Osteoblast (primary cell): Measurements from ENCODE around the gene A1BG. TPM values are rescaled to one million over a fixed set of nuclear protein-coding genes. Genes with fewer than 3 reads are reported as not detected.

ENCODE experiments used
- DNase-seq: peaks from one replicate; pipeline ENCODE4 v3.0.0; 2011; ENCODE audit warnings: low spot score, mixed read lengths; ENCODE audit not compliant: insufficient read length; ENCODE audit errors: missing footprints
- H2AFZ ChIP-seq: 2 replicates; pipeline ENCODE4 v1.6.0; 2011; ENCODE audit warnings: mild to moderate bottlenecking, low read length
- H3K27ac ChIP-seq: 2 replicates; pipeline ENCODE4 v1.5.1; 2011; ENCODE audit warnings: mild to moderate bottlenecking, low read depth, low read length, moderate library complexity
- H3K27me3 ChIP-seq: 2 replicates; pipeline ENCODE4 v1.6.0; 2012; ENCODE audit warnings: mild to moderate bottlenecking, control low read depth, inconsistent platforms, low read length, moderate library complexity; ENCODE audit not compliant: insufficient read depth
- H3K36me3 ChIP-seq: 2 replicates; pipeline ENCODE4 v1.5.1; 2011; ENCODE audit warnings: mild to moderate bottlenecking, low read length, control low read depth, moderate library complexity; ENCODE audit not compliant: insufficient read depth
- H3K4me1 ChIP-seq: 2 replicates; pipeline ENCODE4 v1.5.1; 2011; ENCODE audit warnings: mild to moderate bottlenecking, low read length, control low read depth, moderate library complexity; ENCODE audit not compliant: insufficient read depth
- H3K4me2 ChIP-seq: 2 replicates; pipeline ENCODE4 v1.6.0; 2011; ENCODE audit warnings: mild to moderate bottlenecking, low read length; ENCODE audit not compliant: insufficient read depth
- H3K4me3 ChIP-seq: fragments of 200-600 bp; sonication (generic); 3 replicates; pipeline ENCODE4 v1.5.1; 2012; ENCODE audit warnings: mild to moderate bottlenecking, low read length, inconsistent platforms; ENCODE audit not compliant: insufficient read depth
- H3K79me2 ChIP-seq: 2 replicates; pipeline ENCODE4 v1.6.0; 2012; ENCODE audit warnings: mild to moderate bottlenecking, low read length, control low read depth, inconsistent platforms; ENCODE audit not compliant: insufficient read depth
- H3K9me3 ChIP-seq: 2 replicates; pipeline ENCODE4 v1.5.1; 2011; ENCODE audit warnings: low read depth, low read length, control low read depth
- H4K20me1 ChIP-seq: 2 replicates; pipeline ENCODE4 v1.6.0; 2012; ENCODE audit warnings: mild to moderate bottlenecking, low read length, control low read depth; ENCODE audit not compliant: insufficient read depth
- total RNA-seq: library from RNA; depleted of rRNA; stranded (reverse); fragments of >200 nt; gene quantifications from 2 replicates; pipeline ENCODE4 v1.2.3, GENCODE V29; 2012
- TF ChIP-seq, protein P1 (sequence below): IDR thresholded peaks from 2 replicates; pipeline ENCODE4 v1.5.1; 2011; ENCODE audit warnings: mild to moderate bottlenecking, low read depth, low read length, moderate library complexity; ENCODE audit errors: extremely low read depth

A1BG gene
- total RNA-seq, 1 donor = 1.1 TPM

DNA sequence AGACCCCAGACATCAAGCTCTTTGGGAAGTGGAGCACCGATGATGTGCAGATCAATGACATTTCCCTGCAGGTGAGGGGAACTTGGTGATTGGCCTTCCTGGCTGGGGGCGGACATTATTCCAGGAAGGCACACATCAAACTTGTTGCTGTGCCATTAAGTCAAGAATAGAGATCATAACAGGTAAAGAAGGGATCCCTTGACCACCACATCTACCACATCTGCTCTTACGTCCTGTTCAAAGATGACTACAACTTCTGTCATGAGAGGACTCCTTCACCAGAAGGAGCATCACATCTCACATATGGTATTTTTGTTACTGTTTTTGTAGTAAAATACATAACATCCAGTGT is 34.9 kb upstream of the A1BG start:
- DNase-seq = no peak
- Histone ChIP-seq H3K4me2 (peak overlapping the region; percentile 100), H3K9me3 (no peaks in the 10 kb centered on the region), H3K36me3 (peaks cover 38% of the 10 kb centered on the region), H3K79me2 (peaks cover 55% of the 10 kb centered on the region), H3K4me1 (peaks cover 18% of the 10 kb centered on the region), H3K4me3 (peak overlapping the region; percentile 99), H3K27me3 (no peaks in the 10 kb centered on the region), H4K20me1 (peaks cover 36% of the 10 kb centered on the region), H3K27ac (peak overlapping the region; percentile 95), H2AFZ (no peak overlapping the region)
- TF ChIP-seq, protein P1, sequence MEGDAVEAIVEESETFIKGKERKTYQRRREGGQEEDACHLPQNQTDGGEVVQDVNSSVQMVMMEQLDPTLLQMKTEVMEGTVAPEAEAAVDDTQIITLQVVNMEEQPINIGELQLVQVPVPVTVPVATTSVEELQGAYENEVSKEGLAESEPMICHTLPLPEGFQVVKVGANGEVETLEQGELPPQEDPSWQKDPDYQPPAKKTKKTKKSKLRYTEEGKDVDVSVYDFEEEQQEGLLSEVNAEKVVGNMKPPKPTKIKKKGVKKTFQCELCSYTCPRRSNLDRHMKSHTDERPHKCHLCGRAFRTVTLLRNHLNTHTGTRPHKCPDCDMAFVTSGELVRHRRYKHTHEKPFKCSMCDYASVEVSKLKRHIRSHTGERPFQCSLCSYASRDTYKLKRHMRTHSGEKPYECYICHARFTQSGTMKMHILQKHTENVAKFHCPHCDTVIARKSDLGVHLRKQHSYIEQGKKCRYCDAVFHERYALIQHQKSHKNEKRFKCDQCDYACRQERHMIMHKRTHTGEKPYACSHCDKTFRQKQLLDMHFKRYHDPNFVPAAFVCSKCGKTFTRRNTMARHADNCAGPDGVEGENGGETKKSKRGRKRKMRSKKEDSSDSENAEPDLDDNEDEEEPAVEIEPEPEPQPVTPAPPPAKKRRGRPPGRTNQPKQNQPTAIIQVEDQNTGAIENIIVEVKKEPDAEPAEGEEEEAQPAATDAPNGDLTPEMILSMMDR = no peak

DNA sequence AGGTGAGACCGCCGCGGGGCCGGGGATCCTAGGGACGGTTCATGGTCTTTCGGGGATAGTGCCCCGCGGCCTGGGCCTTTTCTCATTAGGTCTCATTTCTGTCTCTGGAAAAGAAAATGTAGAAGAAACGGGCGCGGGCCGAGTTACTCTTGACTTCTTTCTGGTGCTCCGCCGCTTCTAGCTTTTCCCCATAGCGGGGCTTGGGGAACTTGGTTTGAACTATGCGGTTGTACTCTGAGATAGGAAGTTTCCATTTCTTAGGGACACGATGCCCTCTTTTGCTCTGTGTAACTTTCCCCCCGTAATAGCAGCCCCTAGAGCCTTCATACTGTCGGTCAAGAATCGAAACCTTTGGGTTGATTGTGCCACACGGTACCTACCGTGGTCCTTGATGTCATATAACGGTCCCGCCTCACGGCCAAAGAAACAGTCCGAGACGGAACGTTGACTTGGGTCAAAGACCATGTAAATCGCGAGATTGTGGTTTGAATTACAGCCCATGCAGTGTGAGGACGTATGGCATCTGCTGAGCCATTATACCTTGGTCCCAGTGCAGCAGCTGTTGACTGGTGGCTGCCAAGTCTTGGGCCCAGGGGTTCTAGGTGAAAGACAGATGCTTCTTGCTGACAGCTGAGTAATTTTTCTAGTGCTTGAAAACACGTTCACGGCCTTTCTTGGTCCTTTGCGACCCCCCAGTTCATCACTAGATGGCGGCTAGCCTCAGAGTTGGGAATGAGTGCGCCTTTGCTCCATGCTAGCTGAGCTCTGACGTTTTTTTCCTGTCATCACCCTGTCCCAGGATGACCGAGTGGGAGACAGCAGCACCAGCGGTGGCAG is 34.3 kb upstream of the A1BG start:
- no peaks in the 10 kb centered on the region for H3K27me3 ChIP-seq
- peak overlapping the region; percentile 95 for H3K27ac ChIP-seq
- peak; percentile 84 for DNase-seq
- peak overlapping the region; percentile 61 for H2AFZ ChIP-seq
- peaks cover 32% of the 10 kb centered on the region for H4K20me1 ChIP-seq
- no peaks in the 10 kb centered on the region for H3K9me3 ChIP-seq
- peak overlapping the region; percentile 100 for H3K4me2 ChIP-seq
- H3K4me3 ChIP-seq = peak overlapping the region; percentile 99
- TF ChIP-seq, protein P1 = no peak
- H3K79me2 ChIP-seq = peaks cover 55% of the 10 kb centered on the region
- H3K4me1 ChIP-seq = peaks cover 18% of the 10 kb centered on the region
- peaks cover 32% of the 10 kb centered on the region for H3K36me3 ChIP-seq

DNA sequence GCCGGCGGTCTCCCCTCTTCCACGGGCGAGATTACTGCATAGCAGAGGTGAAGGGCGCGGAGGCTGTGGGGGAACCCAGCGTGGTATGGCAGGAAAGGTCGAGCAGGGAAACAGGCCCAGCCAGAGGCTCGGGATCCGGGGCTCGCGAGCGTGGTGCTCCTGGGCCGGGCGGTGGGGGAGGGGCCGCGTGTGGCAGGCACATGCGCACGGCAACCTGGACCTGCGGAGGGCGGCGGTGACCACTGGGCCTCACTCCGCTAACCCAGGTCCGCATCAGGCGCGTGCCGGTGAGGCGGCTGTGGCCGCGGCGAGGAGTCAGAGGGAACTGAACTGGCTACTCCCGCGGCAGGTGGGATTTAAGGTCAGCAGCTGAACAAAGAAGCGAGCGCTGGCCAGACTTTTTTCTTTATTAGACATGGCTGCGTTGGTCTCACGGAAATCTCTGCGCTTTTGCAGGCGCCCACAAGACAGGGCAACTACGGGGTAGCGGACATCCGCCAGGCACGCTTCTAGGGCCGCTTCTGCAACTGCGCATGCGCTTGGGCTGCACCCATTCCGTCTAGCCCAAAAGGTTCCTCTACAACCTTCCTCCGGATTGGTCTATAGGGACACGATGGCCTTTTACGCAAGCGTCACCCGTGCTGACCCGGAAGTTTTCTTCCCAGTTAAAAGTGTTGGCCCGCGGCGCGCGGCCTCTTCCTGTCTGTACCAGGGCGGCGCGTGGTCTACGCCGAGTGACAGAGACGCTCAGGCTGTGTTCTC is 33.5 kb upstream of the A1BG start, which contains the start of gene RPS5:
Gene RPS5, plus strand, starts transcription at position 694 of the 762 bp plus-strand sequence. CDS start 869 bp downstream, outside the sequence.
- H4K20me1 ChIP-seq = peaks cover 26% of the 10 kb centered on the region
- peaks cover 61% of the 10 kb centered on the region for H3K79me2 ChIP-seq
- no peaks in the 10 kb centered on the region for H3K9me3 ChIP-seq
- H2AFZ ChIP-seq = peak within 1 kb of the TSS; percentile 85
- peak within 1 kb of the TSS; percentile 95 for H3K27ac ChIP-seq
- peaks cover 26% of the 10 kb centered on the region for H3K36me3 ChIP-seq
- peak within 1 kb of the TSS; percentile 100 for H3K4me2 ChIP-seq
- peak within 1 kb of the TSS; percentile 99 for H3K4me3 ChIP-seq
- DNase-seq = peak; percentile 100
- H3K27me3 ChIP-seq = no peaks in the 10 kb centered on the region
- peaks cover 24% of the 10 kb centered on the region for H3K4me1 ChIP-seq
- TF ChIP-seq, protein P1 = no peak
